Smooth muscle cell (in vitro differentiated cells): ENCODE measurements around the gene KIR3DL3. TPM values are rescaled to one million over a fixed set of nuclear protein-coding genes. Genes with fewer than 3 reads are reported as not detected.
"Not testable (repeated sequence)": the region's sequence is repeated elsewhere in the genome, so short reads cannot be mapped to it uniquely, and the experiment has no call there.

Experiments used
- DNase-seq: peaks from one replicate; lab custom pipeline; 2025; ENCODE audit not compliant: unreplicated experiment; lab: John Stamatoyannopoulos, UW
- H2AFZ ChIP-seq: fragments of 200-600 bp; sonication (generic); 2 replicates; pipeline ENCODE4 v1.6.0; 2016; ENCODE audit warnings: antibody characterized with exemption, low read depth, mild to moderate bottlenecking
- H3F3A ChIP-seq: fragments of 200-600 bp; sonication (generic); 2 replicates; pipeline ENCODE4 v1.6.0; 2017; ENCODE audit warnings: antibody characterized with exemption, low read depth
- H3K27ac ChIP-seq: fragments of 200-600 bp; sonication (generic); 2 replicates; pipeline ENCODE4 v1.5.1; 2016; ENCODE audit warnings: low read depth, mild to moderate bottlenecking
- H3K27me3 ChIP-seq: fragments of 200-600 bp; sonication (generic); 2 replicates; pipeline ENCODE4 v1.6.1; 2016; ENCODE audit warnings: low read depth, mild to moderate bottlenecking
- H3K36me3 ChIP-seq: fragments of 200-600 bp; sonication (generic); 2 replicates; pipeline ENCODE4 v1.5.1; 2016; ENCODE audit warnings: low read depth
- H3K4me1 ChIP-seq: fragments of 200-600 bp; sonication (generic); 2 replicates; pipeline ENCODE4 v1.5.1; 2016; ENCODE audit warnings: low read depth
- H3K4me2 ChIP-seq: fragments of 200-600 bp; sonication (generic); 2 replicates; pipeline ENCODE4 v1.6.0; 2016; ENCODE audit warnings: mild to moderate bottlenecking
- H3K4me3 ChIP-seq: fragments of 200-600 bp; sonication (generic); 2 replicates; pipeline ENCODE4 v1.5.1; 2016; ENCODE audit warnings: mild to moderate bottlenecking
- H3K79me2 ChIP-seq: fragments of 200-600 bp; sonication (generic); 2 replicates; pipeline ENCODE4 v1.6.0; 2016; ENCODE audit warnings: low read depth, mild to moderate bottlenecking
- H3K9ac ChIP-seq: fragments of 200-600 bp; sonication (generic); 2 replicates; pipeline ENCODE4 v1.6.0; 2016; ENCODE audit warnings: low read depth
- H3K9me3 ChIP-seq: fragments of 200-600 bp; sonication (generic); replicated peaks from 2 replicates; pipeline ENCODE4 v1.5.1; 2016; ENCODE audit warnings: low read depth
- H4K20me1 ChIP-seq: fragments of 200-600 bp; sonication (generic); 2 replicates; pipeline ENCODE4 v1.6.0; 2016; ENCODE audit warnings: low read depth
- WGBS: methylation state at CpG from one replicate; pipeline ENCODE4 v1.1.7; 2016; ENCODE audit warnings: low lambda C conversion rate; 5-methylcytosine and 5-hydroxymethylcytosine counted together
- polyA plus RNA-seq: library from polyadenylated mRNA; unstranded; fragments of >200 nt; fragmentation: Nextera tagmentation; extraction: Ambion mirVana; gene quantifications from 2 replicates; pipeline ENCODE4 v1.2.1, GENCODE V29; 2016
- total RNA-seq: library from RNA; depleted of rRNA; stranded (reverse); fragments of >200 nt; gene quantifications from 2 replicates; pipeline ENCODE4 v1.2.3, GENCODE V29; 2014
- TF ChIP-seq, protein P1 (sequence below): fragments of 200-600 bp; sonication (generic); IDR thresholded peaks from 2 replicates; pipeline ENCODE4 v1.5.1; 2017; ENCODE audit warnings: borderline replicate concordance, mild to moderate bottlenecking, antibody characterized with exemption; ENCODE audit not compliant: insufficient read depth, poor library complexity, severe bottlenecking

The KIR3DL3 gene
- total and polyA plus RNA-seq, 2 experiments from 2014 or later = not detected

DNA sequence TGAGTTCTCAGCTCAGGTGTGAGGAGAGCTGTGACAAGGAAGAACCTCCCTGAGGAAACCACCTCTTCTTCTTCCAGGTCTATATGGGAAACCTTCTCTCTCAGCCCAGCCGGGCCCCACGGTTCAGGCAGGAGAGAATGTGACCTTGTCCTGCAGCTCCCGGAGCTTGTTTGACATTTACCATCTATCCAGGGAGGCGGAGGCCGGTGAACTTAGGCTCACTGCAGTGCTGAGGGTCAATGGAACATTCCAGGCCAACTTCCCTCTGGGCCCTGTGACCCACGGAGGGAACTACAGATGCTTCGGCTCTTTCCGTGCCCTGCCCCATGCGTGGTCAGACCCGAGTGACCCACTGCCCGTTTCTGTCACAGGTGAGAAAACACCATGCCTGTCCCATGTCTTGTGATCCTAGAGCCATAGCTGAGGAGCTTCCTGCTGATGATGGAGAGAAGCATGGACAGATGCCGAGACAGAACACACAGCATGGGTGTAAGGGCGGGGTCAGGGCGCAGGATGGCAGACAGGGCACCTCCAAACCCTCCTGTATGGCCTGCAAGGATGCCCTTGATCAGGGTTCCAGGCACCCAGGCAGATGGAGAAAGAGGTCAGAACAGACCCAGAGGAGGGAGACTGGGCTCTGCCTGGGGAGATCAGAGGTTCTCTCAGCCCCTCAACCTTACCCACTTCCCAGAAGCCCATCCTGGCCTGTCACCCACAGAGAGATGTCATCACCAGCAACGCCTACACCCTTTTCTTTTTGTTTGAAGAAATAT, 5.4 kb downstream of the KIR3DL3 start:
- 57% methylated on average over 15 of the region's 15 CpGs for WGBS
- H2AFZ ChIP-seq = no peak overlapping the region

DNA sequence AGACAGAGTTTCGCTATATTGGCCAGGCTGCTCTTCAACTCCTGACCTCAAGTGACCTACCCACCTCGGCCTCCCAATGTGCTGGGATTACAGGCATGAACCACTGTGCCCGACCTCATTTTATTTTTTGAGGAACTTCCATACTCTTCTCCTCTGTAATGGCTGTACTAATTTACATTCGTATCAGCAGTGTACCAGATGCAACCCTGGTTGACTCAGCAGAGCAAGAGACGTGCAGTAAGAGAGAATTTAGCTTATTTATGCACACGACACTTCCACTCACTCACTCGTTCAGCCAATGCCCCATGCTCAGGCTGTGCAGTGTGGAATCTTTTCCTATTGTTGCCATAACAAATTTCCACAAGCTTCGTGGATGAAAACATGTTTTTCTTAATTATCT, 6.9 kb downstream of the KIR3DL3 start:
- WGBS = 54% methylated on average over 8 of the region's 8 CpGs
- TF ChIP-seq, protein P1, sequence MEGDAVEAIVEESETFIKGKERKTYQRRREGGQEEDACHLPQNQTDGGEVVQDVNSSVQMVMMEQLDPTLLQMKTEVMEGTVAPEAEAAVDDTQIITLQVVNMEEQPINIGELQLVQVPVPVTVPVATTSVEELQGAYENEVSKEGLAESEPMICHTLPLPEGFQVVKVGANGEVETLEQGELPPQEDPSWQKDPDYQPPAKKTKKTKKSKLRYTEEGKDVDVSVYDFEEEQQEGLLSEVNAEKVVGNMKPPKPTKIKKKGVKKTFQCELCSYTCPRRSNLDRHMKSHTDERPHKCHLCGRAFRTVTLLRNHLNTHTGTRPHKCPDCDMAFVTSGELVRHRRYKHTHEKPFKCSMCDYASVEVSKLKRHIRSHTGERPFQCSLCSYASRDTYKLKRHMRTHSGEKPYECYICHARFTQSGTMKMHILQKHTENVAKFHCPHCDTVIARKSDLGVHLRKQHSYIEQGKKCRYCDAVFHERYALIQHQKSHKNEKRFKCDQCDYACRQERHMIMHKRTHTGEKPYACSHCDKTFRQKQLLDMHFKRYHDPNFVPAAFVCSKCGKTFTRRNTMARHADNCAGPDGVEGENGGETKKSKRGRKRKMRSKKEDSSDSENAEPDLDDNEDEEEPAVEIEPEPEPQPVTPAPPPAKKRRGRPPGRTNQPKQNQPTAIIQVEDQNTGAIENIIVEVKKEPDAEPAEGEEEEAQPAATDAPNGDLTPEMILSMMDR = no peak
- Histone ChIP-seq H3K4me2 (no peak overlapping the region), H3K9me3 (no peaks in the 10 kb centered on the region), H3K4me3 (no peak overlapping the region), H4K20me1 (no peaks in the 10 kb centered on the region), H3K27ac (no peak overlapping the region), H3K79me2 (no peaks in the 10 kb centered on the region), H3F3A (no peaks in the 10 kb centered on the region), H3K9ac (no peak overlapping the region), H3K36me3 (no peaks in the 10 kb centered on the region), H3K27me3 (no peaks in the 10 kb centered on the region), H3K4me1 (no peaks in the 10 kb centered on the region), H2AFZ (no peak overlapping the region)
- no peak for DNase-seq

More for the DNA sequence above, 5.4 kb downstream of the KIR3DL3 start:
- Histone ChIP-seq H3K4me1 (no peaks in the 10 kb centered on the region), H3K27ac (no peak overlapping the region), H3K4me2 (no peak overlapping the region), H3K4me3 (no peak overlapping the region), H3K79me2 (no peaks in the 10 kb centered on the region), H4K20me1 (no peaks in the 10 kb centered on the region), H3K9me3 (no peaks in the 10 kb centered on the region), H3K36me3 (no peaks in the 10 kb centered on the region), H3F3A (no peaks in the 10 kb centered on the region), H3K9ac (no peak overlapping the region), H3K27me3 (no peaks in the 10 kb centered on the region)
- DNase-seq = no peak
- TF ChIP-seq, protein P1 = no peak

DNA sequence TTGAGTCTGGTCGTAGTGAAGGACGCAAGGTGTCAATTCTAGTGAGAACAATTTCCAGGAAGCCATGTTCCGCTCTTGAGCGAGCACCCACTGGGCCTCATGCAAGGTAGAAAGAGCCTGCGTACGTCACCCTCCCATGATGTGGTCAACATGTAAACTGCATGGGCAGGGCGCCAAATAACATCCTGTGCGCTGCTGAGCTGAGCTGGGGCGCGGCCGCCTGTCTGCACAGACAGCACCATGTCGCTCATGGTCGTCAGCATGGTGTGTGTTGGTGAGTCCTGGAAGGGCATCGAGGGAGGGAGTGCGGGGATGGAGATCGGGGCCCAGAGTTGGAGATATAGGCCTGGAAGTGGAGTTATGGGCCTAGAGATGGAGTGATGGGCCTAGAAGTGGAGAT, 14.1 kb downstream of the KIR3DL3 start, which contains the start of gene KIR2DL3:
TSS of gene KIR2DL3 (plus strand) at position 208 of the 400 bp plus-strand sequence. CDS start at position 241, 33 bp downstream.
- not testable (repeated sequence) for H3K9ac ChIP-seq, H3K4me1 ChIP-seq, H3K9me3 ChIP-seq, H3K4me3 ChIP-seq, H2AFZ ChIP-seq, DNase-seq, H3K27me3 ChIP-seq, H3K79me2 ChIP-seq, H4K20me1 ChIP-seq, H3F3A ChIP-seq, H3K36me3 ChIP-seq, H3K27ac ChIP-seq, H3K4me2 ChIP-seq
- 83% methylated on average over 14 of the region's 16 CpGs for WGBS

DNA sequence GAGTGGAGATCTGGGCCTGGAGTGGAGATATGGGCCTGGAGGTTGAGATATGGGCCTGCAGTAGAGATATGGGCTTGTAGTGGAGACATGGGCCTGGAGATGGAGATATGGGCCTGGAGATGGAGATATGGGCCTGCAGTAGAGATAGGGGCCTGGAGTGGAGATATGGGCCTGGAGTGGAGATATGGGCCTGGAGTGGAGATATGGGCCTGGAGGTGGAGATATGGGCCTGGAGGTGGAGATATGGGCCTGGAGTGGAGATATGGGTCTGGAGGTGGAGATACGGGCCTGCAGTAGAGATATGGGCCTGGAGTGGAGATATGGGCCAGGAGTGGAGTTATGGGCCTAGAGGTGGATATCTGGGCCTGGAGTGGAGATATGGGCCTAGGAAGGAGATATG, 14.5 kb downstream of the KIR3DL3 start:
- no peak overlapping the region for H2AFZ ChIP-seq
- H3K27ac ChIP-seq = no peak overlapping the region
- TF ChIP-seq, protein P1 = no peak
- no peak overlapping the region for H3K9ac ChIP-seq
- H3K4me1 ChIP-seq = no peaks in the 10 kb centered on the region
- H3K36me3 ChIP-seq = no peaks in the 10 kb centered on the region
- 89% methylated on average over 1 of the region's 1 CpG for WGBS
- peaks cover 3% of the 10 kb centered on the region for H3K9me3 ChIP-seq
- no peaks in the 10 kb centered on the region for H3F3A ChIP-seq
- H4K20me1 ChIP-seq = no peaks in the 10 kb centered on the region
- H3K27me3 ChIP-seq = no peaks in the 10 kb centered on the region
- H3K4me3 ChIP-seq = no peak overlapping the region
- H3K4me2 ChIP-seq = no peak overlapping the region
- H3K79me2 ChIP-seq = no peaks in the 10 kb centered on the region
- no peak for DNase-seq
